COLO668 (cell line): ENCODE results near the gene KDM1A.
"Not testable (repeated sequence)": the region's sequence is repeated elsewhere in the genome, so short reads cannot be mapped to it uniquely, and the experiment has no call there.

Experiments
- DNase-seq: peaks from one replicate; lab custom pipeline; 2025; ENCODE audit not compliant: unreplicated experiment; lab: John Stamatoyannopoulos, UW

Gene KDM1A

GRCh38 chr1:23019094-23019862 is at the start of gene KDM1A:
KDM1A (plus strand) TSS chr1:23019468; CDS start chr1:23019597, 129 bp downstream.
- DNase-seq: peak; percentile 100

DNA sequence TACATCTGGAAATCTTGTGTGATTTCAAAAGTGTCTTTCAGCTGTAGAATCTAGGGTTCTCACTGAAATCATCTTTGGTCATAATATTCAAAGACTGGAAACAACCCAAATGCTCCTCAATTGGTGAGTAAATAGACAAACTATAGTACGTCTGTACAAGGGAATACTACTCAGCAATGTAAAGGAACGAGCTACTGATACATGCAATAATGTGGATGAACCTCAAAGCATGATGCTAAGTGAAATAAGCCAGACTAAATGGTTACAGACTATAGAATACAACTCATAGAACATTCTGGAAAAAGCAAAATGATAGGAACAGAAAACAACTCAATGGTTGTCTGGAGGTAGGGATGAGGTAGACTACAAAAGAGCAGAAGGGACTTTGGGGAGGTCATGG is 49.2 kb upstream of the KDM1A start:
- no peak for DNase-seq

DNA sequence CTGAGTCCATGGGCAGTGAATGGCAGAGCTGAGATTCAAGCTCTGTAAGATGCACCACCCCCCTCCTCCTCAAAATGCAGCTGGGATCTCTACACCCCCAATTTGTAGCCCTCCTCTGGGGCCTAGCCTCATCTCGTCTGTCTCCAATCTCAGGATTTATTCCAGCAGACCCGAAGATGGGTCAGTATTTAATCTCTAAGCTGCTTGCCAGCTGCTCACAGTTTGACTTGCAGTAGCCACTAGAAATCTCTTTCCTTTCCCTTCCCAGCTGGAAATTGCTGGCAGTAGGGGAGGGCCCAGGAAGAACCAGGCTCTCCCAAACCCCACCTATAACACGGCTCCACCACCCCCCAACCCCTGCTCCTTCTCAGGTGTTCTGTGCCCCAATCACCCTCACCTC is 48.1 kb upstream of the KDM1A start:
- DNase-seq: no peak

DNA sequence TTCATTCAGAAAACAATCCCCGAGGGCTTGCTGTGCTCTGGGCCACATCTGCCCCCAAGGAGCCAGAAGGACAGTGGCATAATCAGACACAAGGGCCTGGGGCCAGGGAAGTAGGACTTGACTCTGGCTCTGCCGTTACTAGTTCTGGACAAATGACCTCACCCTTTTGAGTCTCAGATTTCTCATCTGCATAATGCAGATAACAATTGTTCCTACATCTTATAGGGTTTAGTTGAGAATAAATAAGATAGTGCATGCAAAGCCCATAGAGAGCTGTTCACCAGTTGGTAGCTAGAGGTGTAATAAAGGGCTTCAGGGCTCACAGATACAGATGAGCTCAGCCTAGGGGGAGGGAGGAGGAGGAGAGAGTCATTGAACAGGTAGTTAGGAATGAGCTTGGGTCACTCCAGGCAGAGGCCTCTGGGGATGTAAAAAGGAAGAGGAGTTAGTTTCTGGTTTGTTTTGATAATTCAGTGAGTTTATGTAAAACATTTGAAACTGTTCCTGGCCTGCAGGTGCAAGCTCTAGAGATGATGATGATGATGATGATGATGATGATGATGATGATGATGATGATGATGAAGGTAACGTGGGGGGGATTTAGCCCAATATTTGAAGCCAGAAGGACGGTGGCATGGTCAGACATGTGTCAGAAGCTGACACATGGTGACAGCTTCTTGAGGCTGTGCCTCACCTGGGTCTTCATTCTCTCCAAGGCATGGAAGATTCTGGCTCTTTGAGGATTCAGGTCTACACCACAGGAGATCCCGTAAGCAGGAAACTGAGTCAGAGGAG is 47.5 kb upstream of the KDM1A start:
- no peak for DNase-seq

- no peak for DNase-seq
Observed at GRCh38 chr1:22972760-22973159, 46.5 kb upstream of the KDM1A start, which contains the start of gene LACTBL1. LACTBL1 (minus strand) TSS chr1:22972866; CDS start chr1:22972316, 550 bp downstream.

DNA sequence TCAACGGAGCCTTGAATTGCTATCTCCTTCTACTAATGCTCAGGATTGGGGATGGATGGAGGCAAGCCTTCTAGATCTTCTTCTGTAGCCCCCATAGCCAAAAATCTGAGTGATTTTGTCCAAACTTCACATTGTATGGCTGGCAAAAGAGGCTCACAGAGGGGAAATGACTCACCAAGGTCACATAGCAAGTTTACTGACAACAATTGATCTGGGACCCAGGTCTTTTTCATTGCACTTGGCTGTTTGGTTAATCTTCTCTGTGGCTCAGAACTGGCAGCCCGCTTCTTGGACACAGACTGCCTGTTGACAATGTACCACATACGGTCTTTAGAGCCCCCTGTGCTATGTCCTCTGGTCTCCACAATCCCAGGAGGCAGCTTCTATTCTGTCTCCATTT is 43.6 kb upstream of the KDM1A start:
- no peak for DNase-seq

DNA sequence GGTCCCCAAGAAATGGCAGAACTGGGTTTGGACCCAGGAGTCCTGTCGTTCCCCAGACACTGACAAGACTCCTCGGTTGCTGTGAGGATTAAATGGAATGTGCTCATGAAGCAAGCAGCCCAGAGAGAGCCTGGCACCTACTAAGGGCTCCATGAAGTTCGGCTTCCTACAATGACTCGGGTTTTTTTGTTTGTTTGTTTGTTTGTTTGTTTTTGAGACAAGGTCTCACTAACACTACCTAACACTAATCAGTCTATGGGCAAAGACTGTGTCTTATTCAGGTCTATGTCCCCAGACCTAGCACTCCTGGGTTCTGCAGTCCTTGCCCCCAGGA is 43.2 kb upstream of the KDM1A start:
- no peak for DNase-seq

DNA sequence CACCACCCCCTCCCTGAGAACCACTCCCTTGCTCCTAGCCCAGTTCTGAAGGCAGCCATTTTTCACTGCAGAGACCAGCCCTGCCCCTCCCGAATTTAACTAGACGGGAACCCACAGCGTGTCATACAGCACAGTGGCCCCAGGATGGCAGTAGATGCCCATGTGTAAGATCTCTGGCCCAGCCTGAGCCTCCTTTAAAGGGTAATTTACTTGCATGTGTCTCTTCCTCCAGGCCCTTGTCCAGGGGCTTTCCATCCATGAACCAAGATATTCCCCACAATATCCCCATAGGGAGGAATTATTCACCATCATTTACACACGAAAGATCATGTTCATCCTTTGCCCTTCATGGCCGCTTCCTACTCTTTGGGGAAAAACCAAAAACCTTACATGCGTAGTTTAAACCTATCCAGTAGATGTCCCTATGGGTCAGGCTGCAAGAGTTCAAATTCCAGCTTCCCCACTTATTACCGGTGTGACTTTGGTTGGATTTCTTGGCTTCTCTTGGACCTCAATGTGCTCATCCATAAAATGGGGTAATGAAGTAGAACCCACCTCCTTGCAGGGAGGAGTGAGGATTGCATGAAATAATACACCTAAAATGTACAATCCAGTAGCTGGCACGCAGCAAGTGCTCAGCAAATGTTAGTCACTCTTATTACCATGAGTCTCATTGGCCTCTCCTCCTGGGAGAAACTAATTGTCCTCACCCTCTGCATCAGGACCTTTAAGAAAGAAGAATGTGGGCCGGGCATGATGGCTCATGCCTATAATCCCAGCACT is 42.6 kb upstream of the KDM1A start:
- DNase-seq: peak; percentile 81

DNA sequence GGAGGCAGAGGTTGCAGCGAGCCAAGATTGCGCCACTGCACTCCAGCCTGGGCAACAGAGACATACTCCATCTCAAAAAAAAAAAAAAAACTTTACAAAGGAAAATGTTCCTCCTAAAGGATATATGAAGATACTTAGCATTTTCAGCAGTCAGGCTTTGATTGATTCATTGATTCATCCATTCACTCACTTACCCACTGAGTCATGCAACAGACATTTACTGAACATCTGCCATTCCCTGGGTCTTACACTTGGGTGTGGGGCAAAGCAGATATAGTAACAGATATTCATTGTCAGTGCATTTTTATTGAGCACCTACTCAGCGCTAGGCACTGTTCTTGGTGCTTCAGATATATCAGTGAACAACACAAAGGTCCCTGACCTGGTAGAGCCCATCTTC is 41.0 kb upstream of the KDM1A start:
- DNase-seq: no peak

DNA sequence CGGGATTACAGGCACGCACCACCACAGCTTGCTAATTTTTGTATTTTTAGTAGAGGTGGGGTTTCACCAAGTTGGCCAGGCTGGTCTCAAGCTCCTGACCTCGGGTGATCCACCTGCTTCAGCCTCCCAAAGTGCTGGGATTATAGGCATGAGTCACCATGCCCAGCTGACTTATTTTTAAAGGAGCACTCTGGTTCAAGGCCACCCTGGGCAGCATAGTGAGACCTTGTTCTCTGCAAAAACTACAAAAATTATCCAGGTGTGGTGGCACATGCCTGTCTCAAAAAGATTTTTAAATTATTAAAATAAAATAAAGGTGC is 38.8 kb upstream of the KDM1A start:
- not testable (repeated sequence) for DNase-seq

DNA sequence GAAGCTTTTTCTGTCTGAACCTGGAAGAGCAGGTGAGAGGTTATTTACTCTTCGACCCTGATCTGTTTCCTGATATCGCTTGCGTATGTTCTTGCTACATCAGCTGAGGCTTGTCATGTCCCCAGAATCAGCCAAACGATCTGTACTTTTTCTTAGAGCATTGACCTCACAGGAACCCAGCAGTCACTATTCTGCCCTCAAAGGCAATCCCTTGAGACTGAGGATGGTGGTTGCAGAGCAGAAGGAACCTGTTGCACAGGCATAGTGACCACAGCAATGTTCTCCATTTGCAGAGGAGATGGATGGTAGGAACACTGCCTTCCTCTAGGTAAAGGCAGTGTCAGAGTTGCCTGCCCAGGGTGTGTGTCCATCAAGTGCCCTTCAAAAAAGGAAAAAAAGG is 35.3 kb upstream of the KDM1A start:
- no peak for DNase-seq

DNA sequence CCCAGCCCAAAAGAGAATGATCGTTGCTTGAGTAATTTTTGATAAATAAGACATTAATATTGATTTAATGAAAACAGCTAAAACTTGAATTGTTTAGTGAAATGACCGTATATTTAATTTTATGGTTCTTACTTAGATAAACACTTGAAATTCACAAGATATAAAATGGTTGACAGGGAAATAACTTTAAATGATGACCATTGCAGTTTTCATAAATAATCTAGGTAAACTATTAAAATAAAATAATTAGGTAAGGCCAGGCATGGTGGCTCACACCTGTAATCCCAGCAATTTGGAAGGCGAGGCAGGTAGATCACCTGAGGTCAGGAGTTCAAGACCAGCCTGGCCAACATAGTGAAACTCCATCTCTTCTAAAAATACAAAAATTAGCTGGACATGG is 26.9 kb upstream of the KDM1A start:
- not testable (repeated sequence) for DNase-seq

DNA sequence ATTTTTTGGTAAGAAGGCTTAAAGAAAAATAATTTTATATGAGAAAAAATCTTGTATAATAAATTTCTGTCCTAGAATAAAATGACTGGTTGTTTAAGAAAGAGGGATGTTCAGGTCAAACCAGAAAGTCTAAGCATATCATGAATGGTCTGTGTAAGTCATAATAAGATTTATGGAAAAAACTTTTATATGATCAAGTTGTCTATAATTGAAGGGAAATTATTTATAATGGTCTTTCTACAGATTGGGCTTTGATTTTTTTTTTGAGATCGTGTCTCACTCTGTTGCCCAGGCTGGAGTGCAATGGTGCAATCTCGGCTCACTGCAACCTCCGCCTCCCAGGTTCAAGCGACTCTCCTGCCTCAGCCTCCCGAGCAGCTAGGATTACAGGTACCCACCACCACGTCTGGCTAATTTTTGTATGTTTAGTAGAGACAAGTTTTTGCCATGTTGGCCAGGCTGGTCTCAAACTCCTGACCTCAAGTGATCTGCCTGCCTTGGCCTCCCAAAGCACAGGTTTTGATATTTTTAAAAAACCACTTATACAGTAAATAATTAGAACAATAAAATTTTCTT is 26.0 kb upstream of the KDM1A start:
- DNase-seq: not testable (repeated sequence)

DNA sequence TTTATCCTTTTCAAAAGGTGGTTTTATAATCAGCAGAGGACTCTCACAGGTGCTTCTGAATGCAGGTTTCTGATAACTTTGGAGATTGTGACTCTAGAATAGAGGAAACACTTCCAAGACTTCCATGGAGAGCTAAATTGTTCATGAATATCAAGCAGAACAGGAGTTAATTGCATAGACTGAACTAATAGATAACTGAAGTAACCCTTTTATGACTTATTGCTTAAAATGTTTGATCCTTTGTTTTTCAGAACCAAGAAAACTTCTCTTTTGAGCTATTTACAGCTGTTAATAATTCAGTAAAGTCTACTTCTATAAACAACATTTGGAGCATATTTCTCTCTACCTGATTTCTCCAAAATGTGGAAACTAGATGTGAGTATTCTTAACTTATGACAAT is 23.5 kb upstream of the KDM1A start:
- DNase-seq: no peak

DNA sequence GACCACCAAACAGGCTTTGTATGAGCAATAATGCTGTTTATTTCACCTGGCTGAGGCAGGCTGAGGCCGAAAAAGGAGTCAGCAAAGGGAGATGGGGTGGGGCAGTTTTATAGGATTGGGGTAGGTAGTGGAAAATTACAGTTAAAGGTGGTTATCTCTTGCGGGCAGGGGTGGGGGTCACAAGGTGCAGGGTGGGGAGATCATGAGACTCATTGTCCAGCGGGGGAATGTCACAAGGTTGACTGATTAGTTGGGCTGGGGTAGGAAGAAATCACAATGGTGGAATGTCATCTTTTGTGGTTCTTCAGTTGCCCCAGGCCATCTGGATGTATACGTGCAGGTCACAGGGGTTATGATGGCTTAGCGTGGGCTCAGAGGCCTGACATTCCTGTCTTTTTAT is 21.7 kb upstream of the KDM1A start:
- not testable (repeated sequence) for DNase-seq

GRCh38 chr1:23000133-23000532 is 19.1 kb upstream of the KDM1A start:
- not testable (repeated sequence) for DNase-seq

GRCh38 chr1:23002218-23002617 is 17.1 kb upstream of the KDM1A start:
- DNase-seq: not testable (repeated sequence)

GRCh38 chr1:23004112-23004511 is 15.2 kb upstream of the KDM1A start:
- DNase-seq: no peak

DNA sequence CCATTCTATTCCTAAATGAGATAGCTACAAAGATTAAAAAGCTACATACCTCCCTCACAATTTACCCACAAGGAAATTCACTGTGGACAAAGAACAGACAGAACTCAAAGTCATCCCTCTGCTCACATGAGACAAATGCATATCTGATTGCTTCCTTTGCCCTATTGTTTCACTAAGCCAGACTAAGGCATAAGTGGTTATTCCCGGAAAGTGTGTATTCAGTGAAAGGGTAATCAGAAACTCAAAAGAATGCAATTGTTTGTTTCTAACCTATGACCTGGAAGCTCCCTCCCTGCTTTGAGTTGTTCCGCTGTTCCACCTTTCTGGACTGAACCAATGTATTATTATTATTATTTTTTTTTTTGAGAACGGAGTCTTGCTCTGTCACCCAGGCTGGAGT is 14.5 kb upstream of the KDM1A start:
- not testable (repeated sequence) for DNase-seq

GRCh38 chr1:23007106-23007505 is 12.2 kb upstream of the KDM1A start:
- no peak for DNase-seq

DNA sequence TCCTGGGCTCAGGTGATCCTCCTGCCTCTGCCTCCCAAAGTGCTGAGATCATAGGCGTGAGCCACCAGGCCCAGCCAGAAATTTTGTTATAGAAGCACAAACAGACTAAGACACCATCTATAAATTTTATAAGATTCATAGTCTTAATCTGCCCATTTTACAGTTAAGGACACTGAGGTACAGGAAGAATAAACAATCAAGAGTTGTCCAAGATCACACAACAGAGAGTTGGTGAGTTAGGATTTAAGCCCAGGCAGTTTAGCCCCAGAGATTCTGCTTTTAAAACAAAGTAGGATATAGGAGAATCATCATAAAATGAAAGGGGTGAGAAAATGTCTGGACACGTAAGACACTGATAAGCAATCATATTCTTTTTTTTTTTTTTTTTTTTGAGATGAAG is 10.4 kb upstream of the KDM1A start:
- no peak for DNase-seq
